Measurements from ENCODE around the gene MRM2.

Gene MRM2

DNA sequence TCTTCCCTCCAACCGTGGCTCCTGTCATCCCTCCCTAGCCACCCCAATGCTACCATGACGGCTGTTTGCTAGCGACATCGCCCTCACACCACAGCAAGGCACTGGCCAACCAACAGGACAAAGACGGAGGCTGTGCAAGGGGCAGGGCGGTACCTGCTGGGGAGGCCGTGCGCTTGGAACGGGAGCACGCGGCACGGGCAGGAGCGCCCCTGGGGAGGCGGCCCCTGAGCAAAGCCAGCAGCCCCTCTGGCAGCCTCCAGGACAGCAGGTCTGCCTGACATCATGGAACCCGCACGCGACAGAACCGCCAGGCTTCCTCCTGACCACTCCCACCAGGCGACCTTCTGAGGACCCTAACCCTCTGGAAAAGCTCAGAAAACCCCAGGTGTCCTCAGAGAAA, 22.0 kb downstream of the MRM2 start:
- no peak for DNase-seq

DNA sequence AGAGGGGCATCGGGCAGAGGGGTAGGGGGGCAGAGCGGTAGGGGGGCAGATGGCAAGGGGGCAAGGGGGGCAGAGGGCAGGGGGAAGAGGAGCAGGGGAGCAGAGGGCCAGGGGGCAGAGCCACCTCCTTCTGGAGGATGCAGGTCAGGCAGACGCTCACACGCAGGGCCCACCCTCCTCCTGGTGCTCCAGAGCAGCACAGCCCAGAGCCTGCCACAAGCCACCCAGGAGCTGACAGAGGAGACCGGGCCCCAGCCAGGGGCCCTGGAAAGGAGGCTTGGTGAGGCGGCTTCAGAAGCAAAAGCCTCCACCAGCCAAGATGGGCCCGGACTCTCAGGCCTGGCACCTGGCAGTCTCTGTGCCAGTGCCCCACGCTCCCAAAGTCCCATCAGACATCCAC, 22.4 kb downstream of the MRM2 start:
- DNase-seq: no peak

- no peak for DNase-seq
Observed at GRCh38 chr7:2219136-2219535, 22.9 kb downstream of the MRM2 start.

DNA sequence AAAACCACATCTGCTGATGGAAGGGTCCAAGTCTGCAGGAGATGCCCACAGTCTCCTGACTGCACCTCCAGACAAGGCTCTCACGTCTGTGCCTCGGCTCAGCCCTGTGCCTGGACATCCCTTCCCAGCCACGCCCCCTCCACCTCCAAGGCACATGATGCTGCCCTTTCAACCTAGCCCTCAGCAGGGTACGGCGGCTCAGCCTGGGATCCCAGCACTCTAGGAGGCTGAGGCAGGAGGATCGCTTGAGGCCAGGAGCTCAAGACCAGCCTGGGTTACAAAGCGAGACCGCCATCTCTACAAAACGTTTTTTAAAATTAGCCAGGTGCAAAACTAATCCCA, 23.6 kb downstream of the MRM2 start:
- DNase-seq: no peak

- DNase-seq: no peak
Observed at GRCh38 chr7:2217716-2218443, 24.1 kb downstream of the MRM2 start.

- no peak for DNase-seq
Observed at GRCh38 chr7:2217206-2217605, 24.8 kb downstream of the MRM2 start.

GRCh38 chr7:2215851-2216250, 26.2 kb downstream of the MRM2 start:
- no peak for DNase-seq

DNA sequence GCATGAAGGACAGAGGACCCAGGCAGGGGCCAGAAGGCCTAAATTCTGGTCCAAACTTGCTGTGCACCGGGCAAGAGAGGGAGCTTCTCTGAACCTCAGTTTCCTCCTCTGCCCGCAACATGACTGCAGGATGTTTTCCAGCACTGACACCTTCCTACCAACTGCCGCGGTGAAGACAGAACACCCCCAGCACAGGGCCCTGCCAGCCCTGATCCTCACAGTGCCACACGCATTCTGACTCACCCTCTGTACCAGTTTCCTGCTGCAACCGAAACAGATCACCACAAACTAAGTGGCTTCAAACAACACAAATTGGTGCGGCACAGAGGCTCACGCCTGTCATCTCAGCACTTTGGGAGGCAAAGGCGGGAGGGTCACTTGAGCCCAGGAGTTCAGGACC, 27.4 kb downstream of the MRM2 start:
- no peak for DNase-seq

- no peak for DNase-seq
Observed at GRCh38 chr7:2213551-2214215, 28.3 kb downstream of the MRM2 start.

GRCh38 chr7:2212906-2213305, 29.1 kb downstream of the MRM2 start:
- DNase-seq: no peak

DNA sequence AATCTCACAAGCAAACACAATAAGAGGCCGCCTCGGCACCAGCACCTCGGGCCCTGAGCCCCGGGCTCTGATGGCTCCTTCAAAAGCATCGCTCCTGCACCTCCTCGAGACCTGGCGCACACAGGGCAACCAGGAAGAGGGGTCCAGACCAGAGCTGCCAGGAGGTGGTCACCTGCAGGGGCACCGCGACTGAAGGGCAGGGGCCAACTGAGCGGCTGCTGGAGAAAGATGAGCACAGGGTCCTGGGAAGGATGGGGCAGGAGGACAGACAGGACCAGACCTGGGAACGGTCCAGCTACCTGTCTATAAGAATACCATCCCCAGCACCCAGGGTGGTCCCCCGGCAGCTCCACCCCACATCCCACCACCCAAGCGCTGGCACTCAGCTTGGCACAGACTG, 30.1 kb downstream of the MRM2 start:
- DNase-seq: no peak

DNA sequence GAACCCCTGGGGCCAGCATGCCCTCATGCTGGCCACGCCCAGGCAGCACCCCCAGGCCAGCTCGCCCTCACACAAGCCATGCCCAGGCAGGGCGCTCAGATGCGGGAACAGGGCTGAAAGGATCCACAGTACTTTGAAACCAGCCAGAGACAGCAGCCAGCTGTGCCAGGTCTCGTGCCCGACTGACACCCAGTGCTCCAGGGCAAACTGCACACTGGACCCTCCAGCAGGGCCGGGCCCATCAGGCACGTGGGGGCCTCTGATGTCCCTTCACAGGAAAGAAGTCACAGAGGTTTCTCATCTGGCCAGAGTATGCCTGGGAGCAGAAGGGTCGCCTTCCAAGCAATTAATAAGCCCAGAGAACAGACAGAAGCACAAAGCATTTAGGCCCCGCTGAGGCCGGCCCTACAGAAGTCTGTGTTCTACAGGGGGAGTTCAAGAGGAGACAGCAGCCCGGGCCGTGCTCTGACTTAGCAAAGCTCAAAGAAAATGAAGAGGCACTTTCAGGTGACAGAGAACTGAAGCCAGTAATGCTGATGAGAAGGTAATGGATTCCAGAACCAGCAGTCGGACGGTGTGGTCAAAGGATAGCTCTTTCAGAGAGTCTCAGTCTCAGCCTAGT, 30.6 kb downstream of the MRM2 start:
- no peak for DNase-seq

- DNase-seq: no peak
Observed at GRCh38 chr7:2210551-2211258, 31.3 kb downstream of the MRM2 start.

- DNase-seq: no peak
Observed at GRCh38 chr7:2209961-2210323, 32.1 kb downstream of the MRM2 start.

GRCh38 chr7:2209146-2209960, 32.7 kb downstream of the MRM2 start:
- peak; percentile 29 to 69 for DNase-seq

DNA sequence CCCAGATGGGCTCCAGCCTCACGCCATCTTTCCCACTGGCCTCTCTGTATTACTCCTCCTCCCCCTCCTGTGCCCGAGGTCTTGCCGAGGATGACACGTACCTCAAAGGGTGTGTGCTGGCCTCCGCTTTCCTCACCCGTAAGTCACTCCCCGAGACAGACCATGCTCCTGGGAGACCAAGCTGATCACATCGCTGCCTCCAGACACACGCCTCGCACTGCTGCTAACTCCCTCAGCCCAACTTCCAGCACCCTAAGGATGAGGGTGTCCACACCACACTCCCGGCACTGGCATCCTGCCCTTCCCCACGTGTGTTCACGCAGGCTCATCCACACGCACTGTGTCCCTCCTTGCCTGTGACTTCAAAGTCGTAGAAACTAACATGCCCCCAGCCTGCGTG, 33.3 kb downstream of the MRM2 start:
- DNase-seq: no peak

DNA sequence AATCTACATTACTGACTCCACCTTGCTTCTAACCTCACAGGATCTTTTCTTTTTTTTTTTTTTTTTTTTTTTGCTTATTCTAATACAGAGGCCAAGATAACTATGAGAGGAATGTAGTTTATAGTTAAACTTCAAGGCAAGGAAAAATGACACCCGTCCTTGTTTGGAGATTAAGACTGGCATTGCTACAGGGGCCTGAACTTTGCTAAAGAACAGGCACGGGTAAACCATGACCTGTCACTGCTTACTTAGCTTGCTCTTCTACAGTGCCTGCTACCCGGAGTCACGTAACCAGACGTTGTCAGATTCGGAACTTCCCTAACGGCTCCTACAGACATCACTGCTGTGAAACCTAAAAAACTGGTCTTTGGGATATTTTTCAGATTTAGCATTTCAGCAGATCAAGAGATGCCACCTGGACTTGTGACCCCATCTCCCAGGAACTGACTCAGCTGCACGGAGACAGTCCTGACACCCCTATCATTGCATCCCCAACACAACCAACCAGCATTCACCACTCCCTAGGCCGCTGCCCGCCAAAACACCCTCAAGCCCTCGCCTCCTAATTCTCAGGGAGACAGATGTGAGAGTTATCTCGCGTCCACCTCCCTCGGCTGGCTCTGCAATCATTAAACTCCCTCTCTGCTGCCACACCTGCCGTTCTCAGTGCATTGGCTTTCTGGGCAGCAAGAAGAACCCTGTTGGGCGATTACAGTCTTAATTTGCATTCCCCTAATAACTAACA, 36.8 kb downstream of the MRM2 start:
- no peak for DNase-seq

DNA sequence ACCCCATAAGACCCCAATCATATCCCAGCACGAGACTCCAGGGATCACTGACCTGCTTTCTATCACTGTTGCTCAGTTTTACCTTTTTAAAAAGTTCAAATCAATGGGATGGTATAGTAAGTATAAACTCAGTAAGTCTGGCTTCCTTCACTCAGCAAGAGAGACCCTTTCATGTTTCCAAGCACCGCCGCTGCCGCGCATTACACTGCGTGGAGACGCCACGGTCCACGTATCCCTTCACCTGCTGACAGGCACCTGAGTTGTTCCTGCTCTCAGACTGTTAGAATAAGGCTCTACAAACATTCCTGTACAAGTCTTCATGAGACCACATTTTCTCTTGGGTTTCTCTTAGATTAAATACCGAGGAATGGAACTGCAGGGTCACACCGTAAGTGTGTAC, 37.6 kb downstream of the MRM2 start:
- DNase-seq: no peak

- DNase-seq: no peak
Observed at GRCh38 chr7:2203766-2204300, 38.2 kb downstream of the MRM2 start.

DNA sequence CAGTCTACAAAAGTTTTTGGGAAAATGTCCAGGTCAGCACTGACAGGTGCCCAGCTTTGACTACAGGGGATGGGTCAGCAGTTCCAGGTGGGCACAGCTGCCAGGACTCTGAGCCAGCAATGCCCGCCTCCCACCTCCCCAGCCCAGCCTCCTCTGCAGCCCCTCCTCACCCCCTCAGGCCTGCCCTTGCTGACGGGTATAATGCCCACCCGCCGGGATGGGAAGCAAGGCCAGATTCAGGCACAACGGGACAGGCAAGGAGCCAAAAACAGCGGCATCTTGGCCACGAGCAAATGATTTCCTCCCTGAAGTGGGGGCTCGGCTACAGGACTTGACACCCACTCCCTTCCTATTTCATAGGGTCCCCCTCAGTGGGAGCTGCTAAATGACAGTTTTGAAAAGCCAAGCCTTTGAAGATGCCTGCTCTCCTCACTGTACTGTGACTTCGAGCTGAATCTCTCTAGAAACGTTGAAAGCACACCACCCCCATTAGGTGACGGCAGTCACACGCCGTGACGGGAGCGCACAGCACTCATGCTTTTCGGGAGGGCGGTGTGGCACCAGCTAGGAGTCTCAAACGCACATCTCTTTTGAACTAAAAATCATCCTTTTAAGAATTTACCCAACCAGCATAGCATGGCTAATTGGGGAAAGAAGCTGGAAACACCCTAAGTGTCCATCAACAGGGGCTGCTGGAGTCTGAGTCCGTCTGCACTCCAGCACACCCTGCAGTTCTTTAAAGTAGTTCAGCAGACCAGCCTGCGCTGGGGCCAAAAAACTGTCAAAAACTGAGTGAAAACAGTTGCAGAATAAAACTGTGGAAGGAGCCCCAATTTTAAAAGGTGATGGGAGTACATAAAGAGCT, 38.9 kb downstream of the MRM2 start:
- peak in 1 of 2 experiments; percentile 21 for DNase-seq

GRCh38 chr7:2202361-2202761, 39.6 kb downstream of the MRM2 start:
- no peak for DNase-seq
